ENCODE measurements around the gene HOMER2. TPM values are rescaled to one million over a fixed set of nuclear protein-coding genes. Genes with fewer than 3 reads are reported as not detected.

HOMER2 gene
- total RNA-seq, 1 experiment from 2014 or later: 14.2 TPM

DNA sequence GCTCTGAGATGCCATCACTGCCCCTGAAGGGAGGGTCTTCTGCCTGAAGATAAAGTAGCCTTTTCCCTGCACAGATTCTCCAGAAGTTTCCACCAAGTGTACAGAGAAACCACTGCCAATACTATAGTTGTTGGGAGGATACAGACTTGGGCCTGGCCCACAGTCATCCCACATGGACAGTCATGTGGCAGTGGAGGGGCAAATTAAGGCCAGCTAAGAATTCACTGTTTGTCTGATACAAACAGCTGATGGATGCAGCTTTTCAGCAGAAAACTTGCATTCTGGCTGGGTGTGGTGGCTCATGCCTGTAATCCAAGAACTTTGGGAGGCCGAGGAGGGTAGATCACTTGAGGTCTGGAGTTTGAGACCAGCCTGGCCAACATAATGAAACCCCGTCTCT lies 22.1 kb downstream of the HOMER2 start:
- H2BK12ac ChIP-seq (ENCODE audit: insufficient read length, low read depth, low read length): no peak overlapping the region
- H3K4me2 ChIP-seq (ENCODE audit: insufficient read depth, insufficient read length, low read length): no peak overlapping the region
- no peaks in the 10 kb centered on the region for H3K79me1 ChIP-seq (ENCODE audit: insufficient read depth, low read depth, low read length, poor library complexity, severe bottlenecking)
- H3K23ac ChIP-seq (ENCODE audit: insufficient read length, low read depth, low read length): no peak overlapping the region
- H2AK5ac ChIP-seq (ENCODE audit: insufficient read length, low read length): no peak overlapping the region
- Mint-ChIP-seq H3K4me3 (no peak overlapping the region), H3K9me3 (no peaks in the 10 kb centered on the region; a peak in 1 of 5 replicates), H3K4me1 (peaks cover 5% of the 10 kb centered on the region in 2 experiments), H3K27ac (no peak overlapping the region), H3K27me3 (ENCODE audit: low read depth) (peaks cover 3% of the 10 kb centered on the region; the same call in 1 of the 2 replicates), H3K36me3 (ENCODE audit: insufficient read depth in 1 of 3, low read depth in 3 of 3) (no peaks in the 10 kb centered on the region)
- TF ChIP-seq, protein P1, sequence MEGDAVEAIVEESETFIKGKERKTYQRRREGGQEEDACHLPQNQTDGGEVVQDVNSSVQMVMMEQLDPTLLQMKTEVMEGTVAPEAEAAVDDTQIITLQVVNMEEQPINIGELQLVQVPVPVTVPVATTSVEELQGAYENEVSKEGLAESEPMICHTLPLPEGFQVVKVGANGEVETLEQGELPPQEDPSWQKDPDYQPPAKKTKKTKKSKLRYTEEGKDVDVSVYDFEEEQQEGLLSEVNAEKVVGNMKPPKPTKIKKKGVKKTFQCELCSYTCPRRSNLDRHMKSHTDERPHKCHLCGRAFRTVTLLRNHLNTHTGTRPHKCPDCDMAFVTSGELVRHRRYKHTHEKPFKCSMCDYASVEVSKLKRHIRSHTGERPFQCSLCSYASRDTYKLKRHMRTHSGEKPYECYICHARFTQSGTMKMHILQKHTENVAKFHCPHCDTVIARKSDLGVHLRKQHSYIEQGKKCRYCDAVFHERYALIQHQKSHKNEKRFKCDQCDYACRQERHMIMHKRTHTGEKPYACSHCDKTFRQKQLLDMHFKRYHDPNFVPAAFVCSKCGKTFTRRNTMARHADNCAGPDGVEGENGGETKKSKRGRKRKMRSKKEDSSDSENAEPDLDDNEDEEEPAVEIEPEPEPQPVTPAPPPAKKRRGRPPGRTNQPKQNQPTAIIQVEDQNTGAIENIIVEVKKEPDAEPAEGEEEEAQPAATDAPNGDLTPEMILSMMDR (conservative IDR thresholded peaks at IDR 0.05): no peak
- H3K4ac ChIP-seq (ENCODE audit: low read depth, low read length): no peak overlapping the region
- no peak for DNase-seq
- no peaks in the 10 kb centered on the region for H3K4me1 ChIP-seq (ENCODE audit: insufficient read depth, low read length)
- no peak overlapping the region for H3K18ac ChIP-seq (ENCODE audit: insufficient read length, low read depth, low read length)
- no peak overlapping the region for H3K9ac ChIP-seq (ENCODE audit: extremely low read depth, insufficient read length, low read length)
- no peak overlapping the region for H4K91ac ChIP-seq (ENCODE audit: insufficient read length, low read depth, low read length)
- no peak overlapping the region for H3K56ac ChIP-seq (ENCODE audit: insufficient read length, low read depth, low read length)
- no peak overlapping the region for H2BK15ac ChIP-seq (ENCODE audit: low read depth, low read length)
- H3K27me3 ChIP-seq (ENCODE audit: insufficient read depth, low read length): no peaks in the 10 kb centered on the region
- H2AFZ ChIP-seq (ENCODE audit: low read length): no peak overlapping the region
- no peak overlapping the region for H4K8ac ChIP-seq (replicated peaks; ENCODE audit: insufficient read length, low read depth, low read length)
- H3K27ac ChIP-seq (ENCODE audit: insufficient read length, low read depth, low read length): no peak overlapping the region
- H3K9me3 ChIP-seq (ENCODE audit: control insufficient read depth, low read depth, low read length): no peaks in the 10 kb centered on the region
- no peak overlapping the region for H3K14ac ChIP-seq (ENCODE audit: insufficient read depth, low read length)
- no peaks in the 10 kb centered on the region for H3K79me2 ChIP-seq (ENCODE audit: insufficient read depth, low read length)
- H3T11ph ChIP-seq (ENCODE audit: low read length): no peak overlapping the region
- no peak overlapping the region for H2BK20ac ChIP-seq (ENCODE audit: low read depth, low read length, poor library complexity, severe bottlenecking)
- no peak overlapping the region for H4K5ac ChIP-seq (ENCODE audit: insufficient read length, low read depth, low read length)
- no peak overlapping the region for H2BK5ac ChIP-seq (ENCODE audit: insufficient read length, low read length)
- H2BK120ac ChIP-seq (ENCODE audit: low read depth, low read length, poor library complexity, severe bottlenecking): no peak overlapping the region
- WGBS (ENCODE audit: extremely low coverage, insufficient read length, low lambda C conversion rate): no CpG with 5 or more reads among the region's 2 CpGs
- no peaks in the 10 kb centered on the region for H3K23me2 ChIP-seq (ENCODE audit: insufficient read length, low read depth, low read length, poor library complexity, severe bottlenecking)
- no peaks in the 10 kb centered on the region for H4K20me1 ChIP-seq (ENCODE audit: control insufficient read depth, insufficient read depth, insufficient read length)

All from H9 (cell line).